GM12878 (cell line): Measurements from ENCODE around the gene WDR93. TPM values are rescaled to one million over a fixed set of nuclear protein-coding genes. Genes with fewer than 3 reads are reported as not detected.

Experiments
- ASH2L ChIP-seq: fragments of 300-600, 200-600 bp; sonication (generic); IDR thresholded peaks from 2 replicates; pipeline ENCODE4 v1.6.1; 2017; ENCODE audit warnings: low read depth, mild to moderate bottlenecking, borderline replicate concordance
- BHLHE40 ChIP-seq, 2 experiments: fragments of 450-650 bp in 1 of 2; IDR thresholded peaks; 2 replicates each; pipeline ENCODE4 v1.6.1; 2011 to 2017; ENCODE audit warnings: low read depth in 2 of 2, borderline replicate concordance in 1 of 2, improper control_type of control experiment in 1 of 2, low read length in 1 of 2, mild to moderate bottlenecking in 1 of 2
- ESRRA ChIP-seq: IDR thresholded peaks from 2 replicates; pipeline ENCODE4 v1.6.1; 2012; ENCODE audit warnings: mild to moderate bottlenecking, low read length, improper control_type of control experiment
- NFYA ChIP-seq: IDR thresholded peaks from 2 replicates; pipeline ENCODE4 v1.6.1; 2011; ENCODE audit warnings: low read depth, mild to moderate bottlenecking, low read length, improper control_type of control experiment, borderline replicate concordance
- TAF1 ChIP-seq: IDR thresholded peaks from 2 replicates; pipeline ENCODE4 v1.6.1; 2011; ENCODE audit warnings: mild to moderate bottlenecking, low read depth, low read length, borderline replicate concordance
- YY1 ChIP-seq: IDR thresholded peaks from 2 replicates; pipeline ENCODE4 v1.6.1; 2011; ENCODE audit warnings: low read depth, mild to moderate bottlenecking, low read length
- ZZZ3 ChIP-seq: IDR thresholded peaks from 2 replicates; pipeline ENCODE4 v1.6.1; 2011; ENCODE audit warnings: low read depth; ENCODE audit not compliant: control insufficient read depth, insufficient read length
- polyA plus RNA-seq, 11 experiments: library from polyadenylated mRNA; depleted of rRNA in 4 of 11; unstranded in 6 of 11; stranded (reverse) in 5 of 11; fragments of >200 nt; fragmentation: Nextera tagmentation in 4 of 11; fragmentation: Illumina TruSeq in 1 of 11; extraction: Ambion mirVana in 4 of 11; extraction: Trizol in 1 of 11; gene quantifications; 1 replicate in 1 of 11; 2 replicates in 10 of 11; pipeline versions ENCODE4 v1.2.1 to v1.2.3, GENCODE V29; 2011 to 2016; ENCODE audit warnings: inconsistent platforms in 2 of 11, missing spikeins in 2 of 11, low read depth in 1 of 11
- total RNA-seq, 4 experiments: library from RNA; depleted of rRNA in 3 of 4; stranded (reverse); fragments of >200 nt in 3 of 4; fragmentation: Illumina TruSeq in 1 of 4; extraction: Trizol in 1 of 4; gene quantifications; 2 replicates each; pipeline versions ENCODE4 v1.2.1 to v1.2.3, GENCODE V29; 2013 to 2021
- TF ChIP-seq, protein P1 (sequence below): fragments of 450-650 bp; formaldehyde crosslinking; IDR thresholded peaks from 2 replicates; pipeline ENCODE4 v1.4.0; 2022; ENCODE audit warnings: mild to moderate bottlenecking, moderate library complexity

WDR93 gene
- total and polyA plus RNA-seq, 10 of the 15 experiments (the other 5 are each of a cell fraction or from before 2014, with no cell fraction given), result not detected

DNA sequence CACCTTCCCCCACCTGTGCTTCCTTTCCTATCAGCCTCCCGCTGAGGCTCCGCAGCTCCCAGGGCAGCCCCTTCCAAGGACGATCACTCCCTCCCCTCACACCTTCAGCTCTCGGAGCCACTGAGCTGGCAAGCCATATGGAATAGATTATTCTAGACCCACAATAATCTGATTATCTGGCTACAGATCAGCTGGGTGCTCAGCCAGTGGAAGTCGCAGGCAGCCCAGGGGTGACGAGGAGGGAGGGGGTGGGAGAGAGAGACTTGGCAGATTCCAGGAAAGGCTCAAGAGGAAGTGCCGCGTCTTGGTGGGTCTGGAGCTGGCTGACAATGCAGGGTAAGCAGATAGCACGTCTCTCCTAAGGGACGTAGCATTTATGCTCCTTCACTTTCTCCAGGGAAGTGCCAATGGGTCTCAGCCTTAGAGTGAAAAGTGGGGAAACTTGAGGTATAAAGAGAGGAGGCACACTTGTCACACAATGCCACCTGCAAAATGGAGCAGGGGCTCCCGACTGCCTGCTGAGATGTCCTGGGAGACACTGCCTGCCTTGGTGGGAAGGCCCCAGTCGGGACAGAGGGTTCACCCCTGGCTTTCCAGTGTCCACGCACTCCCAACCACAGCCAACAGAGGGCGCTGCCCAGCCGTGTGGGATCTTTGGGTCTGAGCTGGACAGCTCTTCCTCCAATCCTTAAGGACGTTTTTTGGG is 69.8 kb downstream of the WDR93 start (continued):
- no peak for TF ChIP-seq NFYA
- no peak for TF ChIP-seq ZZZ3
- TF ChIP-seq BHLHE40 (IDR thresholded peaks at IDR 0.05; ENCODE audit: borderline replicate concordance in 1 of 2, low read depth in 2 of 2, low read length in 1 of 2), result no peak
- TF ChIP-seq TAF1, result no peak
- peak; percentile 55; the same call in 1 of the 2 replicates for TF ChIP-seq YY1
- TF ChIP-seq ESRRA, result no peak
- TF ChIP-seq, protein P1, sequence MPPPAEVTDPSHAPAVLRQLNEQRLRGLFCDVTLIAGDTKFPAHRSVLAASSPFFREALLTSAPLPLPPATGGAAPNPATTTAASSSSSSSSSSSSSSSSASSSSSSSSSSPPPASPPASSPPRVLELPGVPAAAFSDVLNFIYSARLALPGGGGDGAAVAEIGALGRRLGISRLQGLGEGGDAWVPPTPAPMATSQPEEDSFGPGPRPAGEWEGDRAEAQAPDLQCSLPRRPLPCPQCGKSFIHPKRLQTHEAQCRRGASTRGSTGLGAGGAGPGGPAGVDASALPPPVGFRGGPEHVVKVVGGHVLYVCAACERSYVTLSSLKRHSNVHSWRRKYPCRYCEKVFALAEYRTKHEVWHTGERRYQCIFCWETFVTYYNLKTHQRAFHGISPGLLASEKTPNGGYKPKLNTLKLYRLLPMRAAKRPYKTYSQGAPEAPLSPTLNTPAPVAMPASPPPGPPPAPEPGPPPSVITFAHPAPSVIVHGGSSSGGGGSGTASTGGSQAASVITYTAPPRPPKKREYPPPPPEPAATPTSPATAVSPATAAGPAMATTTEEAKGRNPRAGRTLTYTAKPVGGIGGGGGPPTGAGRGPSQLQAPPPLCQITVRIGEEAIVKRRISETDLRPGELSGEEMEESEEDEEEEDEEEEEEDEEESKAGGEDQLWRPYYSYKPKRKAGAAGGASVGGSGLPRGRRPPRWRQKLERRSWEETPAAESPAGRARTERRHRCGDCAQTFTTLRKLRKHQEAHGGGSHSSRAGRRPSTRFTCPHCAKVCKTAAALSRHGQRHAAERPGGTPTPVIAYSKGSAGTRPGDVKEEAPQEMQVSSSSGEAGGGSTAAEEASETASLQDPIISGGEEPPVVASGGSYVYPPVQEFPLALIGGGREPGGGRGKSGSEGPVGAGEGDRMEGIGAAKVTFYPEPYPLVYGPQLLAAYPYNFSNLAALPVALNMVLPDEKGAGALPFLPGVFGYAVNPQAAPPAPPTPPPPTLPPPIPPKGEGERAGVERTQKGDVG (CRISPR knock-in tag), result no peak
- no peak for TF ChIP-seq ASH2L
